Measurements from ENCODE around the gene KLHL22.

The KLHL22 gene

DNA sequence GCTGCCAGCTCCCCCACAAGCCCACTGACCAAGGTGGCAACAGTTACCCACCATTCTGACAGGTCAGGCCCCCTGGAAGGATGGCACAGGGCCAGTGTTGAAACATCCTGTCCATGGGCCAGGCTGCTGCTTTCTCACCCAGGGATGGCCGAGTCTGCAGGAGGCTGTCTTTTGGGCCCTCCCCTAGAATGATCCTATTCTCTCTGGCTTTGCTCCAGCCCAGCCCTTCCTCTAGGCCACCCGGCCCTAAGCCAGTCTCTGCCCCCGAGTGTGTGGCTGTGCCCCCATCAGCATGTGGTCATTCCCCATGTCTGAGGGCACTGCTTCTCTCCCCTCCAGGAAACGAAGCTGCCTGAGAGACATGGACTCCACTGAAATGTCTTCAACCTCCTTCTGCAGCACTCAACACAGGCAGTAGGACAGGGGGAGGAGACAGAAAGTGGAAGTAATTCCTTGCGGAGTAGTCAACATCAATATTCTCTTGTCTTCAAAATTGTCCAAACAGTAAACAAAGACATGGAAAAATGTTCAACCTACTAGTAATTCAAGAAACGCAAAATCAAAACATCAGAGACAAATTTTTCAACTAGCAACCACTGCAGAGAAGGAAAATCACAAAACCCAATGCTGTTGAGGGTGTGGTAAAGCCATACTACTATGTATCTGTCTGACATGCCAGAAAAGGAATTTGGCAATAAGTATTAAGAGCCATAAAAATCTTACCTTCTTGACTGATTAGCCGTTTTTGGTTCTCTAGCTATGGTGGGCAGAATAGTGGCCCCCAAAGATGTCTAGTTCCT lies 52.9 kb downstream of the KLHL22 start:
- no peak for DNase-seq

DNA sequence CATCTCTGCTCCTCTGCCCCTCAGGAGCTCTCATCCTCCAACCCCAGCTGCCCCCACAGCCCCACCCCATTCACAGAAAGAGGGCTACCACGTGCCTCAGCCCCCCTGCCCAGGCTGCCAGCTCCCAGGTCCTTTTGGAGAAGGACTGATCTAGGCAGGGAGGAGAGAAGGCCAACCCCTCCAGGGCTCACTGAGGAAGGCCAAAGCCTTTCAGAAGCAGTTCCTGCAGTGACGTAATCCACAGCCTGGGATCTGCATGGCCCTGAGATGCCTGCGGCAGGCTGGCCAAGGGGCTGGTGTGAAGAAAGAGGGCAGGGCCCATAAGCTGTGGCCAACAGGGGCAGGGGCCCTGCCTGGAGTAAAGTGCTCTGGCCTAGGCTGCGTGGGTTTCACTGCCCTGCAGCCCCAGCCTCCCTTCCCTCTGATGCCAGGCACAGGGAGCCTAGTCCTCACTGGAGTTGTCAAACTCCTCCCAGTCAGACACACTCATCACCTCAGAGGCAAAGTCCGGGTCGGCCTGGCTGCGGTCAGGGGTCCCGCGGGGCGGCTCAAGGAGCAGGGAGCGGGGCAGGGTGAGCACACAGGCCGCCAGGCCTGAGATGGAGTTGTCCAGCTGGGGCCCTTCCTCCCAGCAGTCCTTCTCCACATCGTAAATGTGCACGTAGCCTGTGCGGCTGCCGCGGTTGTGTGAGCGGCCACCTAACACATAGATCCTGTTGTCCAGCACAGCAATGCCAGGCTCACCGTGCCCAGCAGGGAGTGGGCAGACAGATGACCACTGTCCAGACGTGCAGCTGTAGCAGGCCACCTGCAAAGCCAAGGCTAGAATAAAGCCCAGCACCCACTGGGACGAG lies 53.7 kb downstream of the KLHL22 start:
- no peak for DNase-seq

DNA sequence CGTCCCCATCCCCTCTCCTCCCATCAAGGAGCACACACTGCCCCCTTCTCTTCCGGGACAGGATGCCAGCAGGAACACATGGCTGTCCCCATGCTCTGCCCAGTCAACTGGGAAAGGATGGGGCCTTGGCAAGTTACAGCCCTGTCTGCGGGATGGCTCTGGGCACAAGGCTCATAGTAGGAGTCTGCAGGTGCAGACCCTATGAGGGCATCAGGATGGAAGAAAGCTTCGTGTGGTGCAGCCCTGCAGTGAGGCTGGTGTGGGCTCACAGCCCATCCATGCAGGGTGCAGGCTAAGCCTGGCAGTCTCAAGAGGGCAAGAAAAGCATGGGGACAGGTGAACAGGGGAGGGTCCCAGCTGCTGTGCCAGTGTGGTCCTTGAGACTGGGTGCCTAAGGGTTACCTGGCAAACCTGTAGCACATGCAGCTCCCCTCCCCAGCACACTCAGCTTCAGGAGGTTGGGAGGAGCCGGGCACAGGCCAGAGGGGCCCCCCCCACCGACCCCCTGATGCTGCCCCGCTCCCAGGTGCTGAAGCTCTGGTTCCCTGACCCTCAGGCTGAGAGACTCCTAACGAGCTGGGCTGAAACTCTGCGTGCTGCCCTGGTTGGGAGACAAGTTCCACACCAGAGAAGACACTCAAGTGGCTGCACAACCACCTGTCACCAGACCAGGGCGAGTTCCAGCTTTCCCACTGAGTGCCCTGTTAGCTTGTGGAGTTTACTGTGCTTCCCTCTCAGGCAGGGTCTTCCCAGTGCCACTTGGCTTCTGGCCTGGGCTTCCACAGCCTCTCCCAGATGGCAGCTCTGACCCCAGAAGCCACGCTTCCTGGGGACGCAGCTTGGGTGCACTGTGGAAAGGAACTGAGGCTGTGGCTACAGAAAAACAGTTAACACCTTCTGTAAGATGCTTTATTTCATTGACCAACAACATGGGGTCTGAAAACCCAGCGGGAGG lies 54.7 kb downstream of the KLHL22 start:
- DNase-seq: no peak

DNA sequence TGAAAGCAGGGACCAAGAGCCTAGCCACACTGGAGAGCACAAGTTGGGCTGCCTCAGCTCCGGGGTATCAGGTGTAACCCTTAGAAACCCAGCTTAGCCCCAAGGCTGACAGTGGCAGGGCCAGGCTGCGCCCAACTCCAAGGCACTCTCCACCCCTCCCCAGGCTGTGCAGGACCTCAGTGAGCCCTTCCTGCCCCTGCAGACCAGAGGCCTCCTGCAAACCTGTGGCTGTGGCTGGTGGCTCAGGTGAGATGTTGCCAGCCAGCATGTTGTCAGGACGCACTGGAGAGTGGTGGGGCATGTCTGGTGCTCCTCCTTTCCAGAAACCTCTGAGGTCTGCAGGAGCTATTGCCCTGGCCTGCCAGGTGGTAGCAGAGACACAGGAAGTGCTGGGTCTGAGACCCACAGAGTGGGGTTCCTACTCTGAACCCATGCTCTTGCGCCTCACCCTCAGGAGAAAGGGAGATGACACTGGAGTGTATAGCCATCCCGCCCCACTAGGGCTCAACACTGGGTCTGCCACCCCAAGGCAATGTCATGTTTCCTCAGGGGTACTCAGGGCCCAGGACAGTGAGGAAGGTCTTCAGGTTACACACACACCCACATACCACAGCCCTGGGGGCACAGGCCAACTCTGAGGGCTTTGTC lies 55.5 kb downstream of the KLHL22 start:
- no peak for DNase-seq

DNA sequence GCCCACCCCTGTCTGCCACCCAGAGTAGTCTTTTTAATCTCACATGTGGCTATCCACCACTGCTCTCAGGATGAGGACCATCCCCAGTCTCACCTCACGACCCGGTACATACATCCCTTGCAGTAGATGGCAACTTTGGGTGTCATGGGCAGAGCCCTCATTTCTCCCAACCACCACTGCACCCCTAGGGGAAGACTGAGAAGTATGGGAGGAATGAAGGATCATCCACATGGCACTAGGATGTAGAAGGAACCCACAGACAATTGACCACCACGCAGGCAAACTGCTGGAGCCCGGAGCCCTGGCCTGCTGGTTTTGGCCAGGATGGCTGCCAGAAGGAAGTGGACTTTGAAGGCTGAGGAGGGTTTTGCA lies 56.1 kb downstream of the KLHL22 start:
- DNase-seq: no peak

DNA sequence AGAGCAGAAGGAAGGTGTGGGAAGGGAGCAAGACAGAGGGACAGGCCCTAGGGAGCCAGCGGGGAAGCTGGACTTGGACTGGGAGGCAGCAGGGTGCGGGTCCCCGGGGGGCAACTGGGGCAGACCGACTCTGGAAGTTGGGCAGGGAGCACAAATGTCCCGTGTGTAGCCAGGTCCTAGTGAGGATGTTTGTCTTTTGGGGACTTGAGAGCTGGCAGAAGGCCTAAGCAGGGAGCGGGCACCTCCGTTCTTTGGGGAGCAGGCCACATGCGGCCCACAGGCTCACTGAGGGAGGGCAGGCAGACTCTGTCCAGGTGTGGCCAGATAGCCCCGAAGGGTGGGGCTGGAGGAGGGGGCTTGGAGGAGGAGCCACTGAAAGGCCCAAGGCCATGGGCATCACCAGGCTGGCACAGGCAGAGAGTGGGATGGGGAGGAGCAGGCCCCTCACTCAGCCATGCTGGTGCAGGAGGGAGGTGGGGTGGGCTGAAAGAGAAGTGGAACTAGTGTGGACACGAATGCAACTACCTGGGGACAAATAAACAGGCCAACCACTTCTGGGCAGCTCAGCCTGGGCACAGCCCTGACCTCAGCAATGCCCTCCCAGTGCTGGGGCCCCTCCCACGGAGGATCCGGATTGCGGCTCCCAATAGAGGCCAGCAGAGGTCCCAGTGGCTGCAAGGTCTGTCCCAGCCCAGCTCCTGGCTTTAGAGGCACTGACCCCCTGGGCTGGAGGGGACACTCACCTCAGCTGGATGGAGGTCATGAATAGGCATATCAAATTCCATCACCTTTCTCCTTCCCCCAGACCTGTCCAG lies 56.7 kb downstream of the KLHL22 start:
- no peak for DNase-seq

DNA sequence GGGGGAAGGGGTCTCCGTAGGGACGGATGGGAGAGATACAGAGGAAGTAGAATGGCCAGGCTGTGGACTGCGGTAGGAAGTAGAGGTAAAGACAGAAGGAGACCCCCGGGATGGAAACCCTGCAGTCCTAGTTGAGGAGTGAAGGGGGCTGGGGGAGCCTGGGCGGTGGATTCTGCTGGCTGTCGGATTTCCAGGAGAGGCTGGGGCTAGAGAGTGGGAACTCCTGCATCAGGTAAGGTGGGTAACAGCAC lies 57.2 kb downstream of the KLHL22 start:
- DNase-seq: no peak

DNA sequence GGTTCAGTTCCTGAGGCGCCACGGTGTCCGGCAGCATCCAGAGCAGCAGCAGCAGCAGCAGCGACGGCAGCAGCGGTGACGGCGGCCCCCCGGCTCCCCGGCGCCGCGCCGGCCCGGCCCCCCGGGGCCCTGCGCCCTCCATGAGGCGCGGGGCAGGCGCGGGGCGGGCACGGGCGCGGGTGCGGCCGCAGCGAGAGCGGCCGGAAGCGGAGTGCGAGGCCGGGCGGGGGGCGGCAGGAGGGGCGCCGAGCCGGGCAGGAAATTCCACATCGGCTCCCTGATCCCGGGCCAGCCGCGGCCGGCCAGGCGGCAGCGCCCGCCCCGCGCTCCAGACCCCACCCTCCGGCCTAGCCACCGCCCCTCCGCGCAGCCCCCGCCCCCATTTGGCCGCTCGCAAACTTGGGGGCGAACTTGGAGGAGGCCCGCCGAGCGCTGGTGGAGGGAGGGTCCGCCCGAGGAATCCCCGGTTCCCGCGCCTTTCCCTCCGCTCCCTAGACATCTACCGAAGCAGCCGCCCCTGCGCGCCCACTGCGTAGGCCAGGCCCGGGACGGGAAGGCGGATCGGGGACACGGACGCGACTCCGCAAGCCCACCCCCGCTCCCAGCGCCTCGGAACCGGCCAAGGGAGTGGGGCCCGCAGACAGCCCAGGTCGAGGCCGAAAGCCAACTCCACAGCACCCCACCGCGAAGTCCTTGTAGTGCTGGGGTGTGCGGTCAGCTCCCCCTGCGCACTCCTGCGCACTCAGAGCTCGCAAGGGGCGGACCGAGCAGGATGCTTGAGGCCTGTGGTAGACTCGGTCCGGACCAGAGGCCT lies 57.8 kb downstream of the KLHL22 start, which contains the start of gene SCARF2:
SCARF2 (minus strand) TSS at position 213 of the 814 bp plus-strand sequence; CDS start at position 142, 71 bp downstream.
- DNase-seq: peak; percentile 80

DNA sequence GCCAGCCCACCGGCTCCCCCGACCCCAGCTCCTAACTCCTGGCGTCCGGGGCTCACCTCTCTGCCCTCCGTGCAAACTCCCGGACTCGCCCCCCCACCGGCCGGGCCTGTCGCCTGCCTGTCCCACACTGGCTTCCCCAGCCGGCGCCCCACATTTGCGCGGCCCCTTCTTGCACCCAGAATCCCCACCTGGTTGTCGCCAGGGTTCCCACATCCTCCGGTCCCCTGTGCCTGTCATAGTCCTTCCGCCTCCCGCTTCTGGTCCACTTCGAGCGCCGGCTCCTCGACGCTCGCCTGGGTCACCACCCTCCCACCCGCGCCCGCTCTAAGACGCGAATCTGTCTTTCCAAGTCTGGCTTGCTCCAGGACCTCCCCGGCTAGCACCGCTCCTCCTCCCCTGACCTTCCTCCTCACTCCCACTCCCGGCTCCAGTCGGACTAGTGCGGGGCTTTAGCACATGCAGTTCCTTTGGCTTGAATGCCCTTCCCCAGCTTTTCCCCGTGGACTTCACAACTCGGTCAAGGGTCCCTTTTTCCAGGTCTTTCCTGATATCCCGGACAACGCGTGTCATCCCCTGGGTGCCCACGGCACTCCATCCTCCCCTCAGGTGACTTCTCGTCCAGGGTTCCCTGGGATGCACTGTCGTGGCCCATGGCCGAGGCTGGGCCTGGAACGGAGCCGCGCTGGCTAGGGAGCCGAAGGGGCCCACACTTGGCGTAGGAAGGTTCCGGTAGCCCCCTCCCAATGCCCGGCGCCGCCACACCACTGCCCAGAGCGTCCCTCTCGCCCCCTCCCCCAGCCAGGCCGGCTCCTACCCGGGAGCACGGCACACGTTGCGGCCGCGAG lies 58.6 kb downstream of the KLHL22 start:
- peak; percentile 28 for DNase-seq

DNA sequence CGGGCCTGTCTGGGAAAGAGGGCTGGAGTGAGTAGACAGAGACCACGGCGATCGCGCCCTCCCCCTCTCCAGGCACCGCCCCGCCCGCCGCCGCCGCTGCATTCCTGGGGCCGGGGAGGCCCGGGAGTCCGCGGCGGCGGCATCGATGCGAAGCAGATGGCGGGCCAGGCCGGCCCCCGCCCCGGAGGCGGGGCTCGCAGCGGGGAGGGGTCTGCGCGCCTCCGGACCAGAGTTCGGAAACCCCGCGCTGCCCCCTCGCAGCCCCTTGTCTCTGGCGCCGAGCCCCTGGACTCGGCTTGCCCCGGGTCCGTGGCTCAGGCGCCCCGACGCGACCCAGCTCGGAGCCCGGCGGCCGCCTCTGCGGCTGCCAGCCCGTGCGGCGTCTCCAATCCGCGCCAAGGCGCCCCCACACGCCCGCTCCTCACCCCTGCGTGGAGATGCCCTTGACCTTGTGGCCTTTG lies 59.3 kb downstream of the KLHL22 start:
- peak; percentile 74 for DNase-seq

DNA sequence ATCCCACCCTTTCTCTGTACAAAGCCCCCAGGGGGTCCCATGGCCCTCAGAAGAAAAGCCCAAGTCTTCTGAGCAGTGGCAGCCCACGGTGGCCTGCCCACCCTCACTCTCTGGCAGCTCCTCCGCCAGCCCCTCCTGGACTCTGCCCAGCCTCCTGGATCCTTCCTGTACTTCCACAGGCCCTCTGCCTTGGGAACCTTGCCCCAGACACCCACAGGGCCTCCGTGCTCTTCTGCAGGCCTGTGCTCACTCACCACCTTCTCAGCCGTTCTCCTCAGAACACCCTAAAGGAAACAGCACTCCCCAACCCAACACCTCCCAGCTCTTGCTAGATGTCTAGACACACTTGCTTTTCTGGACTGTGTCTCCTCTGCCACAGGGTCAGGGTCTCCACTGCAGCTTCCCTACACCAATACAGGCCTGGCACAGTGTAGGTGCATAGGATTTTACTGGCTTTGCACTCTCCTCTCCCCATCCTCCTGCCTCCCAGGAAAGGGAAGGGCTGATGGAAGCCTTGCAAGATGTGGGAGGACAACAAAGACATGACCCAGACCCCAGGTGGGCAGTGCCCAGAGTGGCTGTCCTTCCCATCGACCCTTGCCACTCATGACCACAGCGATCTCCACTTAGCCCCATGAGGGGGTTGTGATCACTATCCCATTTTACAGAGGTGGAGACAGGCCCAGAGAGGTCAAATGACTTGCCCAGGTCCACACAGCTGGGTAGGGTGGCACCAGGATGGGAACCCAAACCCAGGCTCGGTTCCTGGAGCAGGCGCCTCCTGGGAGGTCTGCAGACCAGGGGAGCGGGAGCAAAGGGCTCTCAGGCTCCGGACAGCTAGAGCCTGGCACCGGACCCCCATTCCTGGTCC lies 59.9 kb downstream of the KLHL22 start:
- DNase-seq: no peak

DNA sequence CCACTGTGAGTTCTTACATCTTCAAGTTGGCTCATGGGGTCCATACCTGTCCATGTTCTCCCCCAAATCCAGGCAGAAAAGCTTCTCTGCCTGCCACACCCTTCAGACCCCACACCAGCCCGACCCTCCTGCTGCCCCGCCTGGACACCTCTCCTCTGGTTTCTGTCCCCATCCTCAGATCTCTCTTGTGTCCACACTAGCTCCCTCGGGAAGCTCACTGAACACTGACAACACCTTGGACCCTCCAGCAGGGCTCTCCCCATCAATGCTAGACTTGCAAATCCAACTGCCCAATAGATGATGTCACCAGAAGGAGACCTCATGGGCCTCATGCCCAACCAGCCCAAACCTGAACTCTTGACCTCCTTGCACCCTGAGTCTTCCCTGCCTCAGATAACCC lies 60.8 kb downstream of the KLHL22 start:
- DNase-seq: no peak

DNA sequence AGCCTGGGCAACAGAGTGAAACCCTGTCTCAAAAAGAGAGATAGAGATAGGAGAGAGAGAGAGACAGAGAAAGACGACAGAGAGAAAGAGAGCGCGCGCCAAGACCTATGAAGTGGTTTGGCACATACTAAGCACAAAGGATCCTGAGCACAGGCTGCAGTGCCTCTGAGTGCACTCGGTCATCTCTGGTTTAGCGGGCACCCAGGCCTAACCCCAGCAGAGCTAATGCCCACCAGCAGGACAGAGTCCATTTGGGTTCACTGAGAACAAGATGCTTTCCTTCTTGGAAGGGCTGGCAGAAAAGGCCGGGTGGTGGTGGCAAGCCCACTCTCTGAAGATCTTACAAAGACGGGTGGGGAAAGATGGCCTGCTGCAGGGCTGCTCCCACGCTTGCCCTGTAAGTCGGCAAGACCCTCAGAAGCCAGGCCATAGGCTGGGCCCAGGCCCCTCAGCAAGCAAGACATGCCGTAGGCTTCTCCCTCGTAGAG lies 61.3 kb downstream of the KLHL22 start:
- DNase-seq: no peak

DNA sequence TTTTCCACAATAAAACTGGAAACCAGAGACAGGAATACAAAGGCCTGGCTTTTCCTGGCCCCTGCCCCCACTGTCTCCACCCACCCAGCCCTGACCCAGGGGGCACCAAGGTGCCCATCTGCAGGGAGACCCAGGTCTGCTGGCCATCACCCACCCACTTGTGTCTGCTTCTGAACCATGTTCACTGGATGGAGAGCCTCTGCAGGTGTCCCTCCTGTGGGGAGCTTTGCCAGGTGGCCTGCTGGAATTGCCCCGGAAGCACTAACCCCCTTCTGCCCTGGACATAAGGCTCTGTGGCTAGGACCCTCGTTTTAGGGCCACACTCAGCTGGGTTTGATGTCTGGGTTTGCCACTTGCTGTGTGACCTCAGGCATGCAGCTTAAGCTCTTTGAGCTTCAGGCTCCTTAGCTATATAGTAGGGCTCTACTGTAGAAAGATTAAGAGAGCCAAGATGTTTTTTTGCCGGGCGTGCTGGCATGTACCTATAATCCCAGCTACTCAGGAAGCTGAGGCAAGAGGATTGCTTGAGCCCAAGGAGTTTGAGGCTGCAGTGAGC lies 61.8 kb downstream of the KLHL22 start:
- DNase-seq: no peak

DNA sequence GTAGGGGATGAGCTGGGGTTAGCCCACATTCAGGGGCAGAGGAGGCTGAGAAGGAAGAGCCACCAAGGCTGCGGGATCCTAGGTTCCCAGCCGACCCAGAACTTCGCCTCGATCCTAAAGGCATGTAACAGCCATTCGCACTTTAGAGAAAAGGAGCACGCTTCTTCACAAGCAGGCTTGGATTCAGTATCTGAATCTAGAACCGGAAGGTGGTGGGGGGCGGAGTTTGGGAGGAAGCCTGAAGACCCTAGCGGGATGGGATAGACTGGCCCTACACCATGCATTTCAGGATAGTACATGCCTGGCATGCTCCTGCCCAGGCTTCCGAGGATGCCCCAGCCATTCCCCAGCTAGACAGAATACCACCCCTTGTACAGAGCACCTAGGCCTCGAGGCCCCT lies 62.4 kb downstream of the KLHL22 start:
- DNase-seq: no peak

DNA sequence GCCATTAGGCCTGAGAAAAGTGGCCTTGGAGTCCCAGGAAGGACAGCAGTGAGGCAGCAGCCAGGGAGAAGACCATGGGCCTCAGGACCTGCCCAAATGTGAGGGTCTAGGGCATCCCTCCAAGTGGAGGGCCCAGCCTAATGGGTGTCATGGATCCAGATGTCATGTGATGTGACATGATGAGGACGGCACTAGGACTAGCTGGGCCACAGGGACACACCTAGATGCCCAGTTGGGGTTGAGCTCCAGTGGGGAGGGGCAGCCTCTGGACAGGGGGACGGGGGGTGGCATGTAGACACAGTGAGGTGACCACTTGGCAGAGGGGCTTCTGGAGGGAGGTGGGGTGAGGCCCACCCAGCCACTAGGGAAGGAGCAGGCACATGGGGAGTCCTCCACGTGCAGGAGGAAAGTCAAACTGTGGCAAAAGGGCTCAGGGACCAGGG lies 63.3 kb downstream of the KLHL22 start:
- DNase-seq: no peak

DNA sequence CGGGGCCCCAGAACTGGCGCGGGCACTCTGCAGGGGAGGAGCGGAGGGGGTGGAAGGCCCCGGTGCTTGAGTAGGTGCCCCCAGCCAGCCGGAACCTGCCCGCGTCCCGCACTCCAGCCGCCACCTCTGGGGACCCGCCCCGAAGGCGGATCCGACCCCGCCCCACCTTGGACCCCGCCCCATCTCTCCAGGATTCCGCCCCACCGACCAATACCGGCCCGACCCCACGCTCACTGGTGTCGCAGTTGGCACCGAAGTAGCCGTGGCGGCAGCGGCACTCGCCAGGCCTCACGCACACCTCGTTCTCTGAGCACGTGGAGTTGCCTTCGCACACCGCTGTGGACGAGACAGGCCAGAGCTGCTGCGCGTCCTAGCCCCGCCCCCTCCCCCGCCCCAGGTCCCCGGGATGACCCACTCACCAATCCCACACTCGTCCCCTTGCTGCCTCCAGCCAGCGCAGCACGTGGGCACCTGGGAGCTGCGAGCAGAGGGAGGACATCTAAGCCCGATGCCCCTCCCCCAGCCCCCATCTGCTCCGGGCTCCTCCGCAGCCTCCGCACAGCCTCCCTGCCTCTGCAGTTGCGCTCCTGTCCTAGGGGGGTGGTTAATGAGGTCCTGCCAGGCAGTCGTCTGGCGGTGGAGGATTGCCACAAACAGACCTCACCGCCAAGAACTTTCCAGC lies 63.9 kb downstream of the KLHL22 start:
- DNase-seq: no peak

Data from fibroblast of skin of right biceps (primary cell).